HG03280 (cell line): Measurements from ENCODE around the gene LSM7.

ENCODE experiments used
- ATAC-seq: cut with Tn5 transposase; IDR thresholded peaks from one replicate; pipeline ENCODE4 v1.9.1; 2021; ENCODE audit warnings: mild to moderate bottlenecking, moderate library complexity; ENCODE audit not compliant: unreplicated experiment

LSM7 gene

GRCh38 chr19:2328401-2329148, at the start of gene LSM7, which contains the start of gene SPPL2B:
Gene LSM7 (minus strand): TSS chr19:2328586. CDS start chr19:2328566, 20 bp downstream.
Gene SPPL2B (plus strand): TSS chr19:2328684. CDS start chr19:2328710, 26 bp downstream.
- peak; percentile 60 for ATAC-seq

DNA sequence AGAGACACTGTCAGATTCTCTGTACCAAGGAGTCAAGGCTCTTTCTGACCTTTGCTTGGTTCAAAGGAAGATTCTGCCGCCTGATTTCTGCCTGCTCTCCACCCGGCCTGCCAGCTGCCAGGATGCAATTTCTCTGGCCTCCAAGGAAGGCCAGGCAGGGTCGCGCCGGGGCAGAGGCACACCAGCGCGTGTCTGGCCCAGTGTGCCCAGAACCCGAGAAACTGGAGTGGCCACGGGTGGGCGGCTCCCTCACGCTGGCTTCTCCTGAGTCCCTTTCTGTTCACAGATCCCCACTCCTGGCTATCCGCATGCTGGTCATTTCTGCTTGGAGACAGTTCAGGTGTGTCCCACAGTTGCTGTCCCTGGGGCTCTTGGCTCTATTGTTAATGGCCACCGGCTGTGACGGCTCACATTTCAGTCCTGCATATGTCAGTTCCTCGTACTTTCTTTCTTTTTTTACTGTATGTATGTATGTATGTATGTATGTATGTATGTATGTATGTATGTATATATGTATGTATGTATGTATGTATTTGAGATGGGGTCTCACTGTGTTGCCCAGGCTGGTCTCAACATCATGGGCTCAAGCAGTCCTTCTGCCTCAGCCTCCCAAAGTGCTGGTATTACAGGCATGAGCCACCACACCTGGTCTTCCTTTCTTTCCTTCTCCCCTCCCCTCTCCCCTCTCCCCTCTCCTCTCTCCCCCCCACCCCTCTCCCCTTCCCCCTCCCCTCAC, 48.6 kb upstream of the LSM7 start:
- ATAC-seq, result no peak

DNA sequence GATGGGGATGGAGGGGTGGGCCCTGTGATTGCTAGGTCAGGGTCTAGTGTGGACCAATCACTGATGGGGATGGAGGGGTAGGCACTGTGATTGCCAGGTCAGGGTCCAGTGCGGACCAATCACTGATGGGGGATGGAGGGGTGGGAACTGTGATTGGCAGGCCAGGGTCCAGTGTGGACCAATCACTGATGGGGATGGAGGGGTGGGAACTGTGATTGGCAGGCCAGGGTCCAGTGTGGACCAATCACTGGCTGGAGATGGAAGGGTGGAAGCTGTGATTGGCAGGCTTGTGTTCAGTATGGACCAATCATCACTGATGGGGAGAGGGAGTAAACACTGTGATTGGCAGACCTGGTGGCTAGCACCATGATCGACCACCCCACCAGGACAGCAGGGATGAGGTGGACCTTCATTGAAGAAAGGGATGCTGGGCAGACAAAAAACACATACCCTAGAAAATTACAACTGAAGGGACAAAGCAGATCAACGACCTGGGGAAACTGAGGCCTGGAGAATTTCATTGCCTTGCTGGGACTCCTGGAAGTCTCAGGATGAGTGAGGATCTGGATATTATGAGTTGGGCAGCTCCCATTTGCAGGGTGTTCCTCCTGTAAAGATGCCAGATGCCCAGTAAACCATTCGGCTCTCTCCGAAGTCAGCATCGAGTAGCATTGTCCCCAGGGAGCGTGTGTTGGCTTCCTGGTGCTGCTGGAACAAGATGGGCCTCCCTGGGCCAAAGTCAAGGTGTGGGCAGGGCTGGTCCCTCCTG, 47.2 kb upstream of the LSM7 start:
- ATAC-seq, result no peak

GRCh38 chr19:2374808-2375207, 46.4 kb upstream of the LSM7 start:
- no peak for ATAC-seq

- ATAC-seq, result no peak
Measured at GRCh38 chr19:2372076-2372612, 43.8 kb upstream of the LSM7 start.

DNA sequence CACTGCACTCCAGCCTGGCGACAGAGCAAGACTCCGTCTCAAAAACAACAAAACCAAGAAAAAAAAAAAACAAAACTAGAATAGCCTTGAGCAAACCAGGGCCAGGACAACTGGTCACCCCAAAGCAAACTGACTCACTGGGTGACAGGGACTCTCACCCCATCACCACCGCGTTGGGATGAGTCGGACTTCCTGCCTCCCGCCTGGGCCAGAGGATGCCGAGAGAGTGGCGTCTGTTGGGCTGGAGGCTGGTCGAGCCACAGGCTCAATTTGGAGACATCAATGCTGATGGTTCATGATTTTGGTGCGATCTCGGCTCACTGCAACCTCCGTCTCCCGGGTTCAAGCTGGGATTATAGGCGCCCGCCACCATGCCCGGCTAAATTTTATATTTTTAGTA, 43.3 kb upstream of the LSM7 start:
- ATAC-seq, result no peak

GRCh38 chr19:2365201-2365970, 37.0 kb upstream of the LSM7 start:
- no peak for ATAC-seq

GRCh38 chr19:2363419-2363818, 35.0 kb upstream of the LSM7 start:
- no peak for ATAC-seq

- no peak for ATAC-seq
Measured at GRCh38 chr19:2362970-2363300, 34.5 kb upstream of the LSM7 start.

GRCh38 chr19:2362046-2362969, 33.9 kb upstream of the LSM7 start:
- no peak for ATAC-seq

- no peak for ATAC-seq
Measured at GRCh38 chr19:2361246-2362045, 33.1 kb upstream of the LSM7 start.

DNA sequence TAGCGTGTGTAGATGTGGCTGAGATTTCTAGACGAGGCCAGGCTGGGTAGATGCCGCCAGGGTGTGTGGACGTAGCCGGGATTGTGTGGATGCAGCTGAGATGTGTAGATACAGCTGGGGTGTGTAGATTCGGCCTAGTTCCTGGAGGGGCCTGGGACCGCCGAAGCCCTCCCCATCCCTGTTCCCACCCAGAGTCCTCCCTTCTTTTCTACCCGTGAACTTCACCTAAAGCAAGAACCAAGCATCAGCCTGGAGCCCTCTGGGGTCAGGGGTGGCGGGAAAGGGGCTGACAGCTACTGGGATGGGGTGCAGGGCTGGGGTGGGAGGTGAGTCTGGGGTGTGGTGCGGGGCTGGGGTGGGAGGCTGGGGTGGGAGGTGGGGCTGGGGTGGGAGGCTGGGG, 32.4 kb upstream of the LSM7 start:
- no peak for ATAC-seq

GRCh38 chr19:2359992-2360685, 31.8 kb upstream of the LSM7 start, which contains the start of gene TMPRSS9:
Gene TMPRSS9 (plus strand): TSS chr19:2360265. CDS start chr19:2389786, 29,521 bp downstream.
- ATAC-seq, result no peak

DNA sequence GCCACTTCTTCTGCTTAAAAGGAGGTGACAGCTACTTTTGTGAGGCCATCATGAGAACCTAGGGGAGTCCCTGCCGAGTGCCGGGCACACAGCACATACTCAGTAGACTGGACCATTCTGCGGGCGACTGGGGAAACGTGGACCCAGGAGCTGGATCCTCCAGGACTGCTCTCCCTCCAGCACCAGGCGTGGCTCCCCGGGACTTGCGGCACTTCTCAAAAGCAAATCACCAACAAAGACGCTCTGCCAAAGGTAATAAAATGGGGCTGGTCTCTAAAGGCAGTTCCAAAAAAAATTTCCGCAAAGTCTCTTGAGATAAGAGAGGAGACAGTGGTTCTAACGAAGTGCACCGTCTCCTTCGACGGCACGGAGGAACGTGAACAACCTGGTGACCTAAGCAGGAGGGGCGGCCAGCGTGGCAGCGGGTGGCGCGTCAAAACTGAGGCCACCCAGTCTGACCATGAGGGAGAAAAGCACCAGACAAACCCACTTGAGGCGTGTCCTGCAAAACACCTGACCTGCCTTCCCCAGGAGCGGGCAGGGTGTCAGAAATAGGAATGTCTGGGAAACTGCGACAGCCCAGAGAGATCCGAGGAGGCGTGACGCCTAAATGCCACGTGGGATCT, 30.3 kb upstream of the LSM7 start:
- no peak for ATAC-seq

- ATAC-seq, result no peak
Measured at GRCh38 chr19:2357279-2358206, 29.2 kb upstream of the LSM7 start.

DNA sequence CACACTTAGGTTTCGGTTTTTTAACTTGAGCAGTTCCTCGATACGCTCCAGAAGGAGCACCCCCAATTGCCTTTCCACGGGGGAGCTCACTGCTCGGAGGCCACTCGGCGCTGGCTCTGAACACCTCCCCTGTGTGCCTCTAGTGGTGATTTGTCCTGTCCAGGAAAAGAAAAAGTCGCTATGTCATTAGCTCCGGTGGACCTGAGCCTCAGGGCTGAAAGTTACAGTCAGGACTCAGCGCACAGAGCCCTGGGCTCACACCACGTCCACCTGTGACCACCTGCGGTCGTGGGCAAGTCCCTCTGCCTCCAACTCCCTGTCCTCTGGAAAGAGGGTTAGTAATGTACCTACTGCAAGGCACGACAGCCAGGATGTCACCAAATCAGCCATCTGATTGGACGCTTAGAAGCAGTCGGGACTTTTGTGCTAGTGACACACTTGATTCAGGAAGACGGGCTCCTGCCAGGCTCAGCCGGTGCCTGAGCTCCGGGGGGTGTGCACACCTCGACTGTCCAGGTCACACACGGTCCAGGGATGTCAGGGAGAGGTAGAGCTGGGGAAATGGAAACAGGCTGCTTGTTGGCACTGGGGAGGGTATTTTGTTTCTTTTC, 27.8 kb upstream of the LSM7 start:
- ATAC-seq, result no peak
